ENCODE measurements around the gene AOAH.

AOAH gene

DNA sequence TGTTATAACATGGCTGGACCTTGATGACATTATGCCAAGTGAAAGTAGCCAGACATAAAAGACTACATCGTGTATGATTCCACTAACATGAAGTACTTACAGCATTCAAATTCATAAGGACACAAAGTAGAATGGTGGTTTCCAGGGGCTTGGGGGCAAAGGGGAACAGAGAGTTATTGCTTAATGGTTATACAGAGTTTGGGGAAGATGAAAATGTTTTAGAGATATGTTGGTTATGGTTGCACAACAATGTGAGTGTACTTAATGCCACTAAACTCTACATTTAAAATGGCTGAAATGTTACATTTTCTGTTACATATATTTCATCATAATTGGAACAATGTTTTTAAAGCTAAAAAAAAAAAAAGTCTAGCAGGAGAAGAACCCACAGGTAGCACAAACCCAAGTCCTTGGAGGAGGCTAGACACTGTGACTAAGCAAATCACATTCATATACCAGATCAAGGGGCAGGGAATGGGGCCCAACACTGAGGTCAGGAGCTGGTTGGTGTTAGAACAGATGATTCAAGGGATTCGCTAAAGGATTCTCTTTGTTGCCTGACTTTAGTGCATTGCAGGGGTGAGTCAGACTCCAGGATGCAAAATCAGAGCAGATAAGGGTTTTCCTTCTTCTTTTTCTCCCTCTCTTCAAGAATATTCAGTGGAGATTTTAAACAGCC is 25.1 kb upstream of the AOAH start:
- no peak overlapping the region for H3K4me3 ChIP-seq (ENCODE audit: low read length)
- TF ChIP-seq, protein P1, sequence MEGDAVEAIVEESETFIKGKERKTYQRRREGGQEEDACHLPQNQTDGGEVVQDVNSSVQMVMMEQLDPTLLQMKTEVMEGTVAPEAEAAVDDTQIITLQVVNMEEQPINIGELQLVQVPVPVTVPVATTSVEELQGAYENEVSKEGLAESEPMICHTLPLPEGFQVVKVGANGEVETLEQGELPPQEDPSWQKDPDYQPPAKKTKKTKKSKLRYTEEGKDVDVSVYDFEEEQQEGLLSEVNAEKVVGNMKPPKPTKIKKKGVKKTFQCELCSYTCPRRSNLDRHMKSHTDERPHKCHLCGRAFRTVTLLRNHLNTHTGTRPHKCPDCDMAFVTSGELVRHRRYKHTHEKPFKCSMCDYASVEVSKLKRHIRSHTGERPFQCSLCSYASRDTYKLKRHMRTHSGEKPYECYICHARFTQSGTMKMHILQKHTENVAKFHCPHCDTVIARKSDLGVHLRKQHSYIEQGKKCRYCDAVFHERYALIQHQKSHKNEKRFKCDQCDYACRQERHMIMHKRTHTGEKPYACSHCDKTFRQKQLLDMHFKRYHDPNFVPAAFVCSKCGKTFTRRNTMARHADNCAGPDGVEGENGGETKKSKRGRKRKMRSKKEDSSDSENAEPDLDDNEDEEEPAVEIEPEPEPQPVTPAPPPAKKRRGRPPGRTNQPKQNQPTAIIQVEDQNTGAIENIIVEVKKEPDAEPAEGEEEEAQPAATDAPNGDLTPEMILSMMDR (conservative IDR thresholded peaks at IDR 0.05; ENCODE audit: low read depth, low read length): no peak
- no peak for DNase-seq (ENCODE audit: low read depth)

DNA sequence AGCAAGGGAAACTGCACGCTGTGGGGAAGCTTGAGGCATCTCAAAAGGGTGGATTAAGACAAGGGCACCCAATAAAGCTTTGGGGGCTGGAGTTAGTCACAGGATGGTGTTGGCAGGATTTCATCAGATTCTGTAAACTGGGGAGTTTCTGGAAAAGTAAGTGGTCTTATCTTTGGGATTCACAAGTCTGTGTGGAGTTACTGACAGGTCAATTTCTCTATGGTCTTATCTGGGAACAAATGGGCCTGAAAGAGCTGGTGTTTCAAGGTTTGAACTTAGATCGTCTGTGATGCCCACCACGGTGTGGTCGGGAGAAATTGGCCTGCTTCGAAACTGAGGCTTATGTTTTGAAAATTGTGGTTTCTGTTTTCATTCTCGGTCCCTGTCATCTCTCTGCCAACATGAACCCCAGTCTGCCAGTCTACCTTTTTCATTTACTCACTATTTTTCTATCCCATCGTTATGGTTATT is 23.8 kb upstream of the AOAH start:
- no peak for DNase-seq (ENCODE audit: low read depth)
- TF ChIP-seq, protein P1 (conservative IDR thresholded peaks at IDR 0.05; ENCODE audit: low read depth, low read length): no peak
- H3K4me3 ChIP-seq (ENCODE audit: low read length): no peak overlapping the region

DNA sequence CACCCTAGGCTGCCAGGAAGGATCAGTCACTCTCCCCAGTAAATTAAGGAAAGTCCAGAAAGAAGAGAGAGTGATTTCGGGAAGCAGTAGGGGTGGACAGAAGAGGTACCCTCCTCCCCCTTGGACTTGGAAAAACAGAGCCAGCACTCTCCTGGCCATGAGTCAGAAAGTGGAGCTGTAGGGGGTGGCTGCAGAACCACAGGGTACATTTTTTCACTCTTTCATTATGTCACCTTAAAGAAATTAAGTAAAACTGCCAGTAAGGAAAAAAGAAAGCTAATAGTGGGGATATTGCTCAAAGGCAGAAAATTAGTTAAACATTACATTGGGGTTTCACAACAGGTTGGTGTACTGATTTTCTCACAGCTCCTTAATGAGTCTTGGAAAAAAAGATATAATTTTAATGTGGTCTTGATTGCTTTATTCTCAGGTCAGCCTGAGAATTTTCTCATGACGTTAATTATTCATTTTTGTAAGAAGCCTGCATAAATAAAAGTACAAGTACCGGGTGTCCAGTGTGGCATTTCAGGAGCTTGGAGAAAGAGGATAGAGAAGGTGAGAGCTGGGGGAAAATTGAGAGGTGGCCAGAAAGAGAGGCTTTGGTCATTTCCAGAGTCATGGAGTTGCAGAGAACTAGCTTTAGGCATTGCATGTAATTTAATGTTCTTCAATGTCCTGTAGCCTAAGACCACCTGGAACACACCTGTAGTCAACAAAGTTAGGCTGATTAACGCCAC is 23.2 kb upstream of the AOAH start:
- H3K4me3 ChIP-seq (ENCODE audit: low read length): no peak overlapping the region
- DNase-seq (ENCODE audit: low read depth): no peak
- TF ChIP-seq, protein P1 (conservative IDR thresholded peaks at IDR 0.05; ENCODE audit: low read depth, low read length): no peak

DNA sequence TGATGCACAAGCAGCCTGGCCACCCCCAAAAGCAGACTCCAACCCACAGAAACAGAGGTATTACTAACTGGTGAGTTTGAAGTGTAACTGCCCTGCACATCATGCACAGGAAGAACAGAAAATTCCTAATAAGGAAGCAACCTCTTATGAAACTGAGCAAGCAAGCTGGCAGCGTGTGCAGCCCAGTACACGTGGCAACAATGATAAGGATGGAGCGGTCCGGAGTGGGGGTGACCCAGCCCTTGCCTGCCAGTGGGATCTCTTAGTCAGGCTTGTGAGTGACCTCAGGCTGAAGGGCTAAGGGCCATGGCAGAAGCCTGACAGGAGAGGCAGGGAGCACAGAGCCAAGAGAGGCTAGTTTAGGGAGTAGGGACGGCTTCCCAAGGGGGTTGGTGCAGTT is 22.1 kb upstream of the AOAH start:
- TF ChIP-seq, protein P1 (conservative IDR thresholded peaks at IDR 0.05; ENCODE audit: low read depth, low read length): no peak
- no peak for DNase-seq (ENCODE audit: low read depth)
- no peak overlapping the region for H3K4me3 ChIP-seq (ENCODE audit: low read length)

DNA sequence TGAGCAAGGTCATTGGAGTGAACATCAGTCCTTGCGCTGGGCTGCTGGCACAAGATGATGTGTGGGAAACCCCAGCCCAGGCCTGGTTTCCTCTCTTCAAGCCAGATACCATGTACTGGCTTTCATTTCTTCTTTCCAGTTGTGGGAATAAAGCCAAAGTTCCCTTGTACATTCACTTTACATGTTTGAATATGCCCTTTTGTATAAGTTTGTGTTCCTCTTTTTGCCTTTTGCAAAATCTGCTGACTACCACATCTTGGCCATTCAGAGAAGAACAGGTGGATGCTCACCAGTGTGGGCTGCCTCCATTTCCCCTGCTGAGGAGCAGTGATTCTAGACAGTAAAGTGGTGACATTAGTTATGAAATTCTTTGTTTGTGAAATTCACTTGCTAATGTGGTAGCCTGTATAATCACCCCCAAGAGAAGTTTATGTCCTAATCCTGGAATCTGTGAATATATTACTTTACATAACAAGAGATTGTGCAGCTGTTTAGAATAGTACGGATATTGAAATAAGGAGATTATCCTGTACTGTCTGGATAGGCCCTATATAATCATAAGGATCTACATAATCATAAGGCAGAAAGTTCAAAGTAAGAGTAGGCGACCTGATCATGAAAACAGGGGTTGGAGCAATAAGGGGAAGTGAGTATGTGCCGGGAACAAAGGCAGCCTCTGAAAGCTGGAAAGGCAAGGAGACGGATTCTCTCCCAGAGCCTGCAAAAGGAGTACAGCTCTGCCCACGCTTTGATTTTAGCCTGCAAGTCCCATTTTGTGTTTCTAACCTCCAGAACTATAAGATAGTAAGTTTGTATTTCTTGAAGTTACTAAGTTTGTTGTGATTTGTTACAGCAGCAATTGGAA is 18.8 kb upstream of the AOAH start:
- no peak for DNase-seq (ENCODE audit: low read depth)
- TF ChIP-seq, protein P1 (conservative IDR thresholded peaks at IDR 0.05; ENCODE audit: low read depth, low read length): no peak
- no peak overlapping the region for H3K4me3 ChIP-seq (ENCODE audit: low read length)

DNA sequence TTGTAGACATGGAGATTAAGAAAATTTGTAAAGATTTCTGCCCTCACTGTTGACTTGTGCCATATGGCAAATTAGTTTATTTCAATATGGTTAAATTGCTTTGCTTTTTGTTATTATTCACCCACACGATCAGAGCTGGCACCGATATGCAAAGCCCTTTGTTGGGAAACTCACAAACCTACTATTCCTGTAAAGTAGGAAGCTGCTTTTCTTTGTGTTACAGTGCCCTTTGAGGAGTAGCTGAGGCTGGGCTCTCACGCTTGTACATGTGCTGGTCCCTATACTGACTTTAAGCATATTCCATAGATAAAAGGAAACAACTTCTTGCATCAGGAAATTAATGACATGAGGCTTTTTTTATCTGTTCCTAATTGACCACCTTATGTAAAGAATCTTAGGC is 17.6 kb upstream of the AOAH start:
- no peak for DNase-seq (ENCODE audit: low read depth)
- no peak overlapping the region for H3K4me3 ChIP-seq (ENCODE audit: low read length)

More for the DNA sequence above, 17.6 kb upstream of the AOAH start:
- TF ChIP-seq, protein P1 (conservative IDR thresholded peaks at IDR 0.05; ENCODE audit: low read depth, low read length): no peak
